ENCODE measurements around the gene TEX30.

- TF ChIP-seq CTCF (IDR thresholded peaks at IDR 0.05) (no peak), POLR2A (IDR thresholded peaks at IDR 0.05) (no peak), POLR2AphosphoS5 (IDR thresholded peaks at IDR 0.05) (no peak)
Observed at GRCh38 chr13:102814793-102815192, 41.2 kb upstream of the TEX30 start.

Measured in prostate gland (tissue), 2 donors.